ENCODE results near the gene UNC5CL.
"Not testable (repeated sequence)": the region's sequence is repeated elsewhere in the genome, so short reads cannot be mapped to it uniquely, and the experiment has no call there.

Gene UNC5CL

GRCh38 chr6:41036601-41037000 lies 2.4 kb downstream of the UNC5CL start:
- DNase-seq: no peak

- no peak for DNase-seq
These were observed 2.8 kb downstream of the UNC5CL start for GRCh38 chr6:41036186-41036585.

- no peak for DNase-seq
These were observed 5.2 kb downstream of the UNC5CL start for GRCh38 chr6:41033776-41034175.

- DNase-seq: no peak
These were observed 6.2 kb downstream of the UNC5CL start for GRCh38 chr6:41032830-41033229.

GRCh38 chr6:41028561-41029412 lies 10.2 kb downstream of the UNC5CL start:
- no peak for DNase-seq

GRCh38 chr6:41027799-41028560 lies 11.0 kb downstream of the UNC5CL start:
- peak; percentile 59 for DNase-seq

- no peak for DNase-seq
These were observed 11.8 kb downstream of the UNC5CL start for GRCh38 chr6:41027241-41027640.

- DNase-seq: no peak
These were observed 13.0 kb downstream of the UNC5CL start for GRCh38 chr6:41025966-41026530.

- DNase-seq: no peak
These were observed 15.9 kb downstream of the UNC5CL start for GRCh38 chr6:41023114-41023513.

GRCh38 chr6:41022294-41022693 lies 16.7 kb downstream of the UNC5CL start:
- DNase-seq: no peak

- DNase-seq: no peak
These were observed 17.2 kb downstream of the UNC5CL start for GRCh38 chr6:41021832-41022231.

- no peak for DNase-seq
These were observed 21.4 kb downstream of the UNC5CL start for GRCh38 chr6:41017663-41018062.

- not testable (repeated sequence) for DNase-seq
These were observed 23.2 kb downstream of the UNC5CL start for GRCh38 chr6:41015860-41016259.

- DNase-seq: no peak
These were observed 24.2 kb downstream of the UNC5CL start for GRCh38 chr6:41014780-41015179.

GRCh38 chr6:41013466-41014153 lies 25.4 kb downstream of the UNC5CL start:
- no peak for DNase-seq

- DNase-seq: no peak
These were observed 27.3 kb downstream of the UNC5CL start for GRCh38 chr6:41011673-41012072.

- DNase-seq: no peak
These were observed 29.4 kb downstream of the UNC5CL start for GRCh38 chr6:41009669-41010068.

GRCh38 chr6:41008011-41008410 lies 31.0 kb downstream of the UNC5CL start:
- no peak for DNase-seq

GRCh38 chr6:41006980-41007379 lies 32.0 kb downstream of the UNC5CL start:
- not testable (repeated sequence) for DNase-seq

GRCh38 chr6:41006217-41006616 lies 32.8 kb downstream of the UNC5CL start:
- peak; percentile 49 for DNase-seq

- no peak for DNase-seq
These were observed 36.9 kb downstream of the UNC5CL start for GRCh38 chr6:41002168-41002567.

GRCh38 chr6:41000248-41000647 lies 38.8 kb downstream of the UNC5CL start:
- no peak for DNase-seq

GRCh38 chr6:40999569-40999968 lies 39.5 kb downstream of the UNC5CL start:
- no peak for DNase-seq

All from NCI-H748 treated with DMSO at 0.1 percent for 48 hours (cell line).